ENCODE measurements around the gene BAZ1A.

Gene BAZ1A

DNA sequence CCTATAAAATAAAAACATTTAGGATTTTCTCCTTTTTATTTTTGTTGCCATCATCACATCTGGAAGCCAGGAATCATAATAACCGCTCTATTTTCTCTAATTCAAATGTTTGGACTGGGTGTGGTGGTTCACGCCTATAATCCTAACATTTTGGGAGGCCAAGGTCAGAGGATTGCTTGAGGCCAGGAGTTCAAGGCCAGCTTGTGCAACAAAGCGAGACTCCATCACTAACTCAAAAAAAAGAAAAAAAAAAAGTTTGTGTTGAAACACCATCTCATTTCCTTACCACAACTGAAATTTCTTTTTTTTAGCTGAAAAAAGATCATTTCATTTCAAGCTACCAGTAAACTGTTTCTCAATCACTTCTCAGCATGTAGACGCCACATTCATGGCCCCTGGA is 8.8 kb upstream of the BAZ1A start:
- peaks cover 7% of the 10 kb centered on the region; the same call in 1 of the 2 replicates for H3K4me1 ChIP-seq (ENCODE audit: control insufficient read depth, insufficient read depth, low read length)
- no peaks in the 10 kb centered on the region for H3K27me3 ChIP-seq (ENCODE audit: control insufficient read depth, insufficient read depth, low read length)
- no peaks in the 10 kb centered on the region for H3K36me3 ChIP-seq (ENCODE audit: control insufficient read depth, insufficient read depth, low read length)
- H3K9ac ChIP-seq (ENCODE audit: low read length) = no peak overlapping the region
- no peak overlapping the region for H3K27ac ChIP-seq (ENCODE audit: low read depth, low read length)
- no peak overlapping the region for H3K4me3 ChIP-seq (ENCODE audit: low read depth, low read length)
- H3K9me3 ChIP-seq (ENCODE audit: control insufficient read depth, insufficient read depth, low read depth, low read length) = no peaks in the 10 kb centered on the region

- H3K27me3 ChIP-seq (ENCODE audit: control insufficient read depth, insufficient read depth, low read length) = no peaks in the 10 kb centered on the region; the same call in 1 of the 2 replicates
- H3K9me3 ChIP-seq (ENCODE audit: control insufficient read depth, insufficient read depth, low read depth, low read length) = no peaks in the 10 kb centered on the region
- H3K4me1 ChIP-seq (ENCODE audit: control insufficient read depth, insufficient read depth, low read length) = peaks cover 7% of the 10 kb centered on the region; the same call in 1 of the 2 replicates
- H3K4me3 ChIP-seq (ENCODE audit: low read depth, low read length) = peak overlapping the region; percentile 78
- H3K9ac ChIP-seq (ENCODE audit: low read length) = peak overlapping the region; percentile 94
- 0 out of 2 replicates have a peak, but pooled peaks cover 3% of the 10 kb centered on the region for H3K36me3 ChIP-seq (ENCODE audit: control insufficient read depth, insufficient read depth, low read length)
- H3K27ac ChIP-seq (ENCODE audit: low read depth, low read length) = peak overlapping the region; percentile 93; the same call in 1 of the 2 replicates
Measured at GRCh38 chr14:34874386-34875030, 652 bp downstream of the BAZ1A start.

GRCh38 chr14:34873589-34874385 is 1.4 kb downstream of the BAZ1A start:
- Histone ChIP-seq H3K4me1 (ENCODE audit: control insufficient read depth, insufficient read depth, low read length) (peaks cover 7% of the 10 kb centered on the region; the same call in 1 of the 2 replicates), H3K9ac (ENCODE audit: low read length) (peak overlapping the region; percentile 94), H3K4me3 (ENCODE audit: low read depth, low read length) (peak overlapping the region; percentile 78), H3K27me3 (ENCODE audit: control insufficient read depth, insufficient read depth, low read length) (no peaks in the 10 kb centered on the region; the same call in 1 of the 2 replicates), H3K36me3 (ENCODE audit: control insufficient read depth, insufficient read depth, low read length) (0 out of 2 replicates have a peak, but pooled peaks cover 3% of the 10 kb centered on the region), H3K9me3 (ENCODE audit: control insufficient read depth, insufficient read depth, low read depth, low read length) (no peaks in the 10 kb centered on the region), H3K27ac (ENCODE audit: low read depth, low read length) (peak overlapping the region; percentile 93; the same call in 1 of the 2 replicates)

GRCh38 chr14:34872822-34873588 is 2.2 kb downstream of the BAZ1A start:
- H3K4me3 ChIP-seq (ENCODE audit: low read depth, low read length) = peak overlapping the region; percentile 78
- peaks cover 7% of the 10 kb centered on the region; the same call in 1 of the 2 replicates for H3K4me1 ChIP-seq (ENCODE audit: control insufficient read depth, insufficient read depth, low read length)
- no peak overlapping the region for H3K27ac ChIP-seq (ENCODE audit: low read depth, low read length)
- H3K9me3 ChIP-seq (ENCODE audit: control insufficient read depth, insufficient read depth, low read depth, low read length) = no peaks in the 10 kb centered on the region
- H3K27me3 ChIP-seq (ENCODE audit: control insufficient read depth, insufficient read depth, low read length) = no peaks in the 10 kb centered on the region; the same call in 1 of the 2 replicates
- peak overlapping the region; percentile 94 for H3K9ac ChIP-seq (ENCODE audit: low read length)
- peaks cover 3% of the 10 kb centered on the region; the same call in 1 of the 2 replicates for H3K36me3 ChIP-seq (ENCODE audit: control insufficient read depth, insufficient read depth, low read length)

DNA sequence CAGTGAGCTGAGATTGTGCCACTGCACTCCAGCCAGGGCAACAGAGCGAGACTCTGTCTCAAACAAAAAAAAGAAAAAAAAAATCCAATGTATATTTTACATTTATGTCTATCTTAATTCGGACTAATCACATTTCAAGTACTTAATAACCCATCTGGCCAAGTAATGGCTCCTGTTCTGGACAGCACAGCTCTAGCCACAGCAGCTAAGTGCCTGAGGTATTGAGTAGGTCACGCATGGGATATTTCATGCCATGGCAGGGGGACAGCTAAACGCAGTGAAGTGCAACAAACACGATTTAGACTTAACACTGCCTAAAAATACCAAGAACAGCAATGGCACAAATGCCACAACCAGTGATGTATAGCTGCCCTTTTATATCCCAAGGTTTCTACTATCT is 8.0 kb downstream of the BAZ1A start:
- Histone ChIP-seq H3K4me1 (ENCODE audit: control insufficient read depth, insufficient read depth, low read length) (no peaks in the 10 kb centered on the region; the same call in 1 of the 2 replicates), H3K36me3 (ENCODE audit: control insufficient read depth, insufficient read depth, low read length) (peaks cover 3% of the 10 kb centered on the region; the same call in 1 of the 2 replicates), H3K27ac (ENCODE audit: low read depth, low read length) (no peak overlapping the region), H3K27me3 (ENCODE audit: control insufficient read depth, insufficient read depth, low read length) (no peaks in the 10 kb centered on the region), H3K9ac (ENCODE audit: low read length) (no peak overlapping the region), H3K4me3 (ENCODE audit: low read depth, low read length) (no peak overlapping the region), H3K9me3 (ENCODE audit: control insufficient read depth, insufficient read depth, low read depth, low read length) (no peaks in the 10 kb centered on the region)

DNA sequence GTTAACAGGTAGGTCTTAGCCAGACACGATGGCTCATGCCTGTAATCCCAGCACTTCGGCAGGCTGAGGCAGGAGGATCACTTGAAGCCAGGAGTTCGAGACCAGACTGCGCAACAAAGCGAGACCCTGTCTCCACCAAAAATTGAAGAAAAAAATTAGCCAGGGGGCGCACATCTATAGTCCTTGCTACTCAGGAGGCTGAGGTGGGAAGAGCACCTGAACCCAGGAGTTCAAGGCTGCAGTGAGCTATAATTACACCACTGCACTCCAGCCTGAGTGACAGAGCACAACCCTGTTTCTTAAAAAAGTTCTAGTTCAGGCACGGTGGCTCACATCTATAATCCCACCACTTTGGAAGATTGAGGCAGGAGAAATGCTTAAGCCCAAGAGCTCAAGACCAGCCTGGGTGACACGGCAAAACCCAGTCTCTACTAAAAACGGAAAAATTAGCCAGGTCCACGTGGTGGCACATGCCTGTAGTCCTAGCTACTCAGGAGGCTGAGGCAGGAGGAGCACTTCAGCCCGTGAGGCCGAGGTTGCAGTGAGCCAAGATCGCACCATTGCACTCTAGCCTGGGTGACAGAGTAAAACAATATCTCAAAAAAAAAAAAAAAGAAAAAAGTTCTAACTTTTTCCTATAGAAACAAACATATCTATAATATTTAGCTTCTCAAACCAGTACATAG is 9.1 kb downstream of the BAZ1A start:
- Histone ChIP-seq H3K27ac (ENCODE audit: low read depth, low read length) (no peak overlapping the region), H3K4me3 (ENCODE audit: low read depth, low read length) (no peak overlapping the region), H3K9ac (ENCODE audit: low read length) (no peak overlapping the region), H3K4me1 (ENCODE audit: control insufficient read depth, insufficient read depth, low read length) (no peaks in the 10 kb centered on the region), H3K27me3 (ENCODE audit: control insufficient read depth, insufficient read depth, low read length) (no peaks in the 10 kb centered on the region), H3K36me3 (ENCODE audit: control insufficient read depth, insufficient read depth, low read length) (peaks cover 9% of the 10 kb centered on the region), H3K9me3 (ENCODE audit: control insufficient read depth, insufficient read depth, low read depth, low read length) (no peaks in the 10 kb centered on the region)

DNA sequence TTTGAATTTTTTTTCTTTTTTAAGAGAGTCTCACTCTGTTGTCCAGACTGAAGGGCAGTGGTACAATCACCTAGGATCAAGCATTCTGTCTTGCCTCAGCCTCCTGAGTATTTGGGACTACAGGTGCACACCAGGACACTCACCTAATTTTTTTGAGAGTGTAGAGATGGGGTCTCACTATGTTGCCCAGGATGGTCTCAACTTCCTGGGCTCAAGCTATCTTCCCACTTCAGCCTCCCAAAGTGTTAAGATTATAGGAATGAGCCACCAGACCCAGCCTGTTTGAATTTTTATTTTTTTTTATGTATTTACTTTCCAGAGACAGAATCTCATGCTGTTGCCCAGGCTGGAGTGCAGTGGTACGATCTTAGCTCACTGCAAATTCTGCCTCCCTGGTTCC is 11.3 kb downstream of the BAZ1A start:
- Histone ChIP-seq H3K4me1 (ENCODE audit: control insufficient read depth, insufficient read depth, low read length) (no peaks in the 10 kb centered on the region), H3K9ac (ENCODE audit: low read length) (no peak overlapping the region), H3K27me3 (ENCODE audit: control insufficient read depth, insufficient read depth, low read length) (no peaks in the 10 kb centered on the region), H3K9me3 (ENCODE audit: control insufficient read depth, insufficient read depth, low read depth, low read length) (no peaks in the 10 kb centered on the region), H3K36me3 (ENCODE audit: control insufficient read depth, insufficient read depth, low read length) (peaks cover 13% of the 10 kb centered on the region), H3K27ac (ENCODE audit: low read depth, low read length) (no peak overlapping the region), H3K4me3 (ENCODE audit: low read depth, low read length) (no peak overlapping the region)

DNA sequence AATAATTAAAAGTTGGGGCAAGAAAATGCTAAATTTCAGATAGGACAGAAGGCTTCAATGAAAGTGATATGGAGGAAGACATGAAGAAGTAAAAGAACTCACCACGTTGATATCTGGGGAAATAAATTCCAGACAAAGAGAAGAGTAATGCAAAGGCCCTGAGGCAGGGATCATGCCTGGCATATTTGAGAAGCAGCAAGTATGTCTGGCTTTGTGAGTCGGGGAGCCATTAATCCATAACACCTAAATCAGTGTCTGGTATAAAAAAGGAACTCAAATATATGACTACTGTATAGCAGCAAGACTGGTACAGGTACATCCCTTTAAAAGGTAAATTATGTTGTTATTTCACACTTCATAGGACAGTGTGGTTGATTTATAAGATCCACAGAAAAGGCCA is 16.4 kb downstream of the BAZ1A start:
- no peak overlapping the region for H3K9ac ChIP-seq (ENCODE audit: low read length)
- no peaks in the 10 kb centered on the region for H3K27me3 ChIP-seq (ENCODE audit: control insufficient read depth, insufficient read depth, low read length)
- H3K27ac ChIP-seq (ENCODE audit: low read depth, low read length) = no peak overlapping the region
- no peak overlapping the region for H3K4me3 ChIP-seq (ENCODE audit: low read depth, low read length)
- peaks cover 22% of the 10 kb centered on the region for H3K36me3 ChIP-seq (ENCODE audit: control insufficient read depth, insufficient read depth, low read length)
- H3K9me3 ChIP-seq (ENCODE audit: control insufficient read depth, insufficient read depth, low read depth, low read length) = no peaks in the 10 kb centered on the region
- no peaks in the 10 kb centered on the region for H3K4me1 ChIP-seq (ENCODE audit: control insufficient read depth, insufficient read depth, low read length)

DNA sequence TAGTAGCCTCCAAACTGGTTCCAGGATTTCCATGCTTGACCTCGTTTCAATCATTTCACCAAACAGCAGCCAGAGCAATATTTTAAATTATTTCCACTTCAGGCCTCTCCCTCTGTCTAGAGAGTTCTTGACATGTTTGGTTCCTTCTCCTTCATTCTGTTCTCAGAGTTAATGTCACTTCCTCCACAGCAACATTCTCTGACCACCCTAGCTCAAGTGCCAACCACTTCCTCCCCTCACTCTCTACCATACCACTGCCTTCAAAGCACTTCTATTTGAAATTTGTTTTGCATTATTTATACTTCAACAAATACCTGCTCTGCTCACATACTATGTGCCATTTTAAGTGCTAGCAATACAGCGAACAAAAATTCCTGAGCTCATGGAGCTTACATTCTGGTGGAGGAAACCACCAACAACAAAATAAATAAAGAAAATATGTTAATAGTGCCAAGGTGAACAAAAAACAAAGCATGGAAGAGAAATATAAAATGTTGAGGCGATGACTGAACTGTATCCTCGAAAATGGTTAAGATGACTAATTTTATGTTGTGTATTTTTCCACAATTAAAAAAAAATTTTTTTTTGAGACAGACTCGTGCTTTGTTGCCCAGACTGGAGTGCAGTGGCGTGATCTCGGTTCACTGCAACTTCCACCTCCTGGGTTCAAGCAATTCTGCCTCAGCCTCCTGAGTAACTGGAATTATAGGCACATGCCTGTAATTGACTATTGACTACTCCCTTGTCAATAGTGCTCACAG is 17.3 kb downstream of the BAZ1A start:
- H3K4me1 ChIP-seq (ENCODE audit: control insufficient read depth, insufficient read depth, low read length) = no peaks in the 10 kb centered on the region
- H3K27ac ChIP-seq (ENCODE audit: low read depth, low read length) = no peak overlapping the region
- H3K27me3 ChIP-seq (ENCODE audit: control insufficient read depth, insufficient read depth, low read length) = no peaks in the 10 kb centered on the region
- no peaks in the 10 kb centered on the region for H3K9me3 ChIP-seq (ENCODE audit: control insufficient read depth, insufficient read depth, low read depth, low read length)
- no peak overlapping the region for H3K4me3 ChIP-seq (ENCODE audit: low read depth, low read length)
- H3K36me3 ChIP-seq (ENCODE audit: control insufficient read depth, insufficient read depth, low read length) = peaks cover 22% of the 10 kb centered on the region
- no peak overlapping the region for H3K9ac ChIP-seq (ENCODE audit: low read length)

DNA sequence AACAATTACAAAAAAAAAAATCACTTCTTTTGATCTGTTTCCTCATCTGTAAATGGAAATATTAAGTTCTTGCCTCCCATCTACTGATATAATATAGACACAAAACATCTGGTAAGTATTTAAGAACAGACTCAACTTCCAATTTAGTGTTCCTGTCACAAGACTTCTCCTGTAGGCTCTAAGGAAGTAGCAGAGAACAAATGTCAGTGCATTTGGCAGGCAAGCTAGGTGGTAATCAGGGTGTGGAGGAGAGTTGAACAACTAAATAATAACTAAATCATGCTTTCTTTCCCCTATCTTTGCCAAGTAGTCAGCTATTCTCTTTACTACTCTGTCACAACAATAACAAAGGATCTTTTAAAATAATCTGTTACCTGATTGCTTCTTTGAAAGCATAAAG is 22.1 kb downstream of the BAZ1A start:
- no peak overlapping the region for H3K27ac ChIP-seq (ENCODE audit: low read depth, low read length)
- peaks cover 7% of the 10 kb centered on the region; the same call in 1 of the 2 replicates for H3K36me3 ChIP-seq (ENCODE audit: control insufficient read depth, insufficient read depth, low read length)
- no peaks in the 10 kb centered on the region for H3K27me3 ChIP-seq (ENCODE audit: control insufficient read depth, insufficient read depth, low read length)
- no peaks in the 10 kb centered on the region for H3K9me3 ChIP-seq (ENCODE audit: control insufficient read depth, insufficient read depth, low read depth, low read length)
- H3K9ac ChIP-seq (ENCODE audit: low read length) = no peak overlapping the region
- no peaks in the 10 kb centered on the region for H3K4me1 ChIP-seq (ENCODE audit: control insufficient read depth, insufficient read depth, low read length)
- no peak overlapping the region for H3K4me3 ChIP-seq (ENCODE audit: low read depth, low read length)
